ENCODE results near the gene MCAT.

DNA sequence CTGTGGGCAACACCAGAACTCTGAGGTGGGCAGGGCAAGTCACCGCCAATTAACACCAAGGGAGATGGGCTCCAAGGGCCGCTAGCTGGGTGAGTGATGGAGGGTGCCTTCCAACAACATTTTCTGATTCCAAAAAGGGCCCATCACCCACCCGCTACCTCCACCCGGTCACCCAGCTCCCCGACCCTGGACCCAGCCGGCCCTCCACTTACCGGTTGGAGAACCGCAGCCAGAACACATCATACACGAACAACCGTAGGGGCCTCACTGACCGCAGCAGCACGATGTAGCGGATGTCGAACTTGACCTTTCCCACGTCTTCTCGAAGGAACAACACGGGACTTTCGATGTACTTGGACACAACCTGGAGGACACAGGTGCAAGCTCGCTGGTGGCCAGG, 29.0 kb upstream of the MCAT start:
- no peak for TF ChIP-seq EZH2 (IDR thresholded peaks at IDR 0.05; ENCODE audit: low read length)
- TF ChIP-seq, protein P1, sequence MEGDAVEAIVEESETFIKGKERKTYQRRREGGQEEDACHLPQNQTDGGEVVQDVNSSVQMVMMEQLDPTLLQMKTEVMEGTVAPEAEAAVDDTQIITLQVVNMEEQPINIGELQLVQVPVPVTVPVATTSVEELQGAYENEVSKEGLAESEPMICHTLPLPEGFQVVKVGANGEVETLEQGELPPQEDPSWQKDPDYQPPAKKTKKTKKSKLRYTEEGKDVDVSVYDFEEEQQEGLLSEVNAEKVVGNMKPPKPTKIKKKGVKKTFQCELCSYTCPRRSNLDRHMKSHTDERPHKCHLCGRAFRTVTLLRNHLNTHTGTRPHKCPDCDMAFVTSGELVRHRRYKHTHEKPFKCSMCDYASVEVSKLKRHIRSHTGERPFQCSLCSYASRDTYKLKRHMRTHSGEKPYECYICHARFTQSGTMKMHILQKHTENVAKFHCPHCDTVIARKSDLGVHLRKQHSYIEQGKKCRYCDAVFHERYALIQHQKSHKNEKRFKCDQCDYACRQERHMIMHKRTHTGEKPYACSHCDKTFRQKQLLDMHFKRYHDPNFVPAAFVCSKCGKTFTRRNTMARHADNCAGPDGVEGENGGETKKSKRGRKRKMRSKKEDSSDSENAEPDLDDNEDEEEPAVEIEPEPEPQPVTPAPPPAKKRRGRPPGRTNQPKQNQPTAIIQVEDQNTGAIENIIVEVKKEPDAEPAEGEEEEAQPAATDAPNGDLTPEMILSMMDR (optimal IDR thresholded peaks at IDR 0.05 in 1 of 3, IDR thresholded peaks at IDR 0.05 in 1 of 3, conservative IDR thresholded peaks at IDR 0.05 in 1 of 3; ENCODE audit: extremely low read depth in 1 of 3, insufficient read depth in 2 of 3, low read length in 3 of 3), result no peak
